DND-41 (cell line): ENCODE data around the gene ITPR1.

Experiments
- ATAC-seq: fragments of 200-7000 bp; cut with Tn5 transposase; 3 replicates; pipeline ENCODE4 v1.9.1; 2021; ENCODE audit warnings: low read depth; ENCODE audit not compliant: insufficient read depth
- DNase-seq: peaks from one replicate; pipeline ENCODE4 v3.0.0-alpha.2; 2020
- H2AFZ ChIP-seq: 2 replicates; pipeline ENCODE4 v1.6.0; 2012; ENCODE audit warnings: low read depth, low read length
- H3K27ac ChIP-seq: 2 replicates; pipeline ENCODE4 v1.5.1; 2012; ENCODE audit warnings: low read length, inconsistent platforms
- H3K27me3 ChIP-seq: fragments of 200-600 bp; sonication (generic); 2 replicates; pipeline ENCODE4 v1.6.0; 2012; ENCODE audit warnings: low read length, mild to moderate bottlenecking, inconsistent platforms; ENCODE audit not compliant: insufficient read depth, poor library complexity
- H3K36me3 ChIP-seq: 2 replicates; pipeline ENCODE4 v1.5.1; 2012; ENCODE audit warnings: low read length, inconsistent platforms; ENCODE audit not compliant: insufficient read depth
- H3K4me1 ChIP-seq: 2 replicates; pipeline ENCODE4 v1.5.1; 2012; ENCODE audit warnings: mild to moderate bottlenecking, low read length; ENCODE audit not compliant: insufficient read depth
- H3K4me2 ChIP-seq: 2 replicates; pipeline ENCODE4 v1.6.0; 2012; ENCODE audit warnings: mild to moderate bottlenecking, moderate library complexity, low read length, inconsistent platforms; ENCODE audit not compliant: insufficient read depth
- H3K4me3 ChIP-seq, 2 experiments: fragments of 200-600 bp in 1 of 2; shearing (Covaris generic) in 1 of 2; 2 replicates each; pipeline ENCODE4 v1.5.1; 2012 to 2016; ENCODE audit warnings: inconsistent platforms in 2 of 2, low read length in 2 of 2, mild to moderate bottlenecking in 2 of 2, low read depth in 1 of 2, moderate library complexity in 1 of 2
- H3K79me2 ChIP-seq: 2 replicates; pipeline ENCODE4 v1.6.0; 2012; ENCODE audit warnings: low read length, inconsistent platforms; ENCODE audit not compliant: insufficient read depth
- H3K9ac ChIP-seq: 2 replicates; pipeline ENCODE4 v1.6.0; 2012; ENCODE audit warnings: low read depth, mild to moderate bottlenecking, inconsistent platforms, low read length, moderate library complexity
- H3K9me3 ChIP-seq: 2 replicates; pipeline ENCODE4 v1.5.1; 2012; ENCODE audit warnings: low read length, moderate library complexity, mild to moderate bottlenecking, inconsistent platforms; ENCODE audit not compliant: insufficient read depth, severe bottlenecking
- H4K20me1 ChIP-seq: 2 replicates; pipeline ENCODE4 v1.6.0; 2012; ENCODE audit warnings: low read length; ENCODE audit not compliant: insufficient read depth
- EZH2 ChIP-seq: IDR thresholded peaks from 3 replicates; pipeline ENCODE4 v1.6.1; 2012; ENCODE audit warnings: borderline replicate concordance, low read depth, mild to moderate bottlenecking, moderate library complexity, low read length, inconsistent platforms; ENCODE audit not compliant: severe bottlenecking
- TF ChIP-seq, protein P1 (sequence below): IDR thresholded peaks from 2 replicates; pipeline ENCODE4 v1.5.1; 2012; ENCODE audit warnings: borderline replicate concordance, low read length, moderate library complexity, mild to moderate bottlenecking; ENCODE audit not compliant: poor library complexity, severe bottlenecking; ENCODE audit errors: extremely low read depth

The ITPR1 gene

DNA sequence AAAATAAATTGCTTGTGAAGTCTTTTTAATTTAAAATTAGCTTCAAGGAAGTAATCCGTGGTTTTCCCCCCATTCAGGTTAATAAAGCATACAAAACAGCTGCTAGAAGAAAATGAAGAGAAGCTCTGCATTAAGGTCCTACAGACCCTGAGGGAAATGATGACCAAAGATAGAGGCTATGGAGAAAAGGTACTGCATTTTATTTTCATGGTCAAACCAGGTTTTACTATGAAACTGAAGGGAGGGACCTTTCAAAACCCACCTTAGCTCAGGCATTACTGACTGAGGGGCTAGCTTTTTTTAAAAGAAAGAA lies 218.5 kb downstream of the ITPR1 start:
- H3K9ac ChIP-seq = no peak overlapping the region
- peaks cover 4% of the 10 kb centered on the region; the same call in 1 of the 2 replicates for H3K36me3 ChIP-seq
- no peak overlapping the region for H2AFZ ChIP-seq
- H3K27me3 ChIP-seq = no peaks in the 10 kb centered on the region
- no peak overlapping the region for H3K4me2 ChIP-seq
- ATAC-seq (peak; percentile 25; the same call in 1 of the 3 replicates), DNase-seq (no peak)
- no peak overlapping the region for H3K27ac ChIP-seq
- no peak overlapping the region for H3K4me3 ChIP-seq
- no peaks in the 10 kb centered on the region for H3K4me1 ChIP-seq
- H4K20me1 ChIP-seq = no peaks in the 10 kb centered on the region
- H3K9me3 ChIP-seq = no peaks in the 10 kb centered on the region
- no peaks in the 10 kb centered on the region for H3K79me2 ChIP-seq
- no peak for TF ChIP-seq EZH2
- TF ChIP-seq, protein P1, sequence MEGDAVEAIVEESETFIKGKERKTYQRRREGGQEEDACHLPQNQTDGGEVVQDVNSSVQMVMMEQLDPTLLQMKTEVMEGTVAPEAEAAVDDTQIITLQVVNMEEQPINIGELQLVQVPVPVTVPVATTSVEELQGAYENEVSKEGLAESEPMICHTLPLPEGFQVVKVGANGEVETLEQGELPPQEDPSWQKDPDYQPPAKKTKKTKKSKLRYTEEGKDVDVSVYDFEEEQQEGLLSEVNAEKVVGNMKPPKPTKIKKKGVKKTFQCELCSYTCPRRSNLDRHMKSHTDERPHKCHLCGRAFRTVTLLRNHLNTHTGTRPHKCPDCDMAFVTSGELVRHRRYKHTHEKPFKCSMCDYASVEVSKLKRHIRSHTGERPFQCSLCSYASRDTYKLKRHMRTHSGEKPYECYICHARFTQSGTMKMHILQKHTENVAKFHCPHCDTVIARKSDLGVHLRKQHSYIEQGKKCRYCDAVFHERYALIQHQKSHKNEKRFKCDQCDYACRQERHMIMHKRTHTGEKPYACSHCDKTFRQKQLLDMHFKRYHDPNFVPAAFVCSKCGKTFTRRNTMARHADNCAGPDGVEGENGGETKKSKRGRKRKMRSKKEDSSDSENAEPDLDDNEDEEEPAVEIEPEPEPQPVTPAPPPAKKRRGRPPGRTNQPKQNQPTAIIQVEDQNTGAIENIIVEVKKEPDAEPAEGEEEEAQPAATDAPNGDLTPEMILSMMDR = no peak

DNA sequence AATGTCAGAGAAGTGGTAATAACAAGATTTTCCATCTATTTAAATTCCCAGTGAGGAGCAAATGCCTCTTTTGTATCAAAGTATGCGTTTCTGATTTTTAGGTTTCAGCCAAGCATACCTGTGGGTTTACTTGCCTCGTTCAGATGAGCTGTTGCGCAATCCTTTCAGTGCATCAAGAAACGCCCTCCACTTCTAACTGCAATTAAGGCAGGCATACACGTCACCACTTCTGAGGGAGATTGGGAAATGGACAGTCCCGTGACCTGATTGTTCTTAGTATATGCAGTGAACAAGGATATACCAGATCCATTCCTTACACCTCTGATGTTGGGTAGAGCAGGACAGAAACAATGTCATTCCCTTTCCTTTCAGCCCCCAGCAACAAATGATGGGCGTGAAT lies 219.0 kb downstream of the ITPR1 start:
- no peak for DNase-seq
- Histone ChIP-seq H3K4me2 (no peak overlapping the region), H4K20me1 (no peaks in the 10 kb centered on the region), H3K4me3 (no peak overlapping the region), H3K4me1 (no peaks in the 10 kb centered on the region), H3K27me3 (no peaks in the 10 kb centered on the region), H3K79me2 (no peaks in the 10 kb centered on the region), H3K9ac (no peak overlapping the region), H3K9me3 (no peaks in the 10 kb centered on the region), H3K36me3 (peaks cover 4% of the 10 kb centered on the region; the same call in 1 of the 2 replicates), H3K27ac (no peak overlapping the region), H2AFZ (no peak overlapping the region)
- ATAC-seq = no peak
- no peak for TF ChIP-seq EZH2
- TF ChIP-seq, protein P1 = no peak

DNA sequence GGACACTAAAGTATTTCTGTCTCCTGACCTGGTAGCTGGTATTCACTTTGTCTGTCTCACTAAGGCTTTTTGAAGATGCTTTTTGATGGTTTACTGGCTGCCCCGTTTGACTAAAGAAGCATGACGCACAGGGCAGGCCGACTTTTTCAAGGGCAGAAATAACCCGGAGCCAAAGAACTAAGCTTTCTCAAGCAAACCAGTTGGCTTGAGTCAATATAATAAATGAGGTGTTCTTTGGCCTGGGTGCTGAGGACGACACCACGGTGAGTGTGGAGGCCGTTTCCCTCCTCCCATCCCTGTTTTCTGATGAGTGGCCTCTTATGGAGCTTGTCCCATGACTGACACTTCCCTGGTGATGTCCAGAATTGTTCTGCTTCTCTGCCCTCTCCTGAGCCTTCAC lies 220.9 kb downstream of the ITPR1 start:
- no peak for TF ChIP-seq EZH2
- TF ChIP-seq, protein P1 = no peak
- DNase-seq (no peak), ATAC-seq (no peak)
- no peak overlapping the region for H3K27ac ChIP-seq
- H4K20me1 ChIP-seq = no peaks in the 10 kb centered on the region
- H3K36me3 ChIP-seq = peaks cover 4% of the 10 kb centered on the region; the same call in 1 of the 2 replicates
- H3K9me3 ChIP-seq = no peaks in the 10 kb centered on the region
- H3K4me3 ChIP-seq = no peak overlapping the region
- no peak overlapping the region for H3K9ac ChIP-seq
- H2AFZ ChIP-seq = no peak overlapping the region
- H3K27me3 ChIP-seq = no peaks in the 10 kb centered on the region
- H3K4me2 ChIP-seq = no peak overlapping the region
- no peaks in the 10 kb centered on the region for H3K79me2 ChIP-seq
- no peaks in the 10 kb centered on the region for H3K4me1 ChIP-seq

DNA sequence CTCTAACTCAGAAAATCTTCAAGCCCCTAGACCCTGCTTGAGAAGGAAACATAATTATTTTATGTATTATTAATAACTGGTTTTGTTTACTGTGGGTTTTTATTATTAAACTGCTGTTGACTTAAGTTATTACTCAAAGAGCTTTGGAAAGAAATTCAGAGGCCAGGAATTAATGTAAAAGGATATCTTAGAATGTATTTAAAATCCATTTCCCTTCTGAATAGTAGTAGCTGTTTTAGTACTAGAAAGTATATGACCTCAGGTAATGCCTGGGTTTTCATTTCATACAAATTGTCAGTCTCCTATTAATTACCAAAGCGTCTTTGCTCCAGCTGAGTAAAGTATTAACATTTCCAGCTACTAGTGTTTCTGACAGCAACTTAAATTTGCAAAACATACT lies 223.1 kb downstream of the ITPR1 start:
- H3K36me3 ChIP-seq = peaks cover 4% of the 10 kb centered on the region; the same call in 1 of the 2 replicates
- no peak overlapping the region for H3K4me3 ChIP-seq
- no peaks in the 10 kb centered on the region for H3K79me2 ChIP-seq
- H3K9ac ChIP-seq = no peak overlapping the region
- TF ChIP-seq, protein P1 = no peak
- no peak for TF ChIP-seq EZH2
- H3K4me2 ChIP-seq = no peak overlapping the region
- H2AFZ ChIP-seq = no peak overlapping the region
- no peaks in the 10 kb centered on the region for H3K27me3 ChIP-seq
- no peak overlapping the region for H3K27ac ChIP-seq
- ATAC-seq = no peak
- H3K9me3 ChIP-seq = no peaks in the 10 kb centered on the region
- peaks cover 10% of the 10 kb centered on the region for H3K4me1 ChIP-seq
- H4K20me1 ChIP-seq = no peaks in the 10 kb centered on the region
- no peak for DNase-seq
